ENCODE results near the gene ADCY9.
"Not testable (repeated sequence)": the region's sequence is repeated elsewhere in the genome, so short reads cannot be mapped to it uniquely, and the experiment has no call there.

ADCY9 gene

GRCh38 chr16:4116325-4117249 lies at the start of gene ADCY9:
ADCY9 (minus strand) TSS chr16:4116442; CDS start chr16:4115442, 1,000 bp downstream.
- DNase-seq = peak; percentile 40

- no peak for DNase-seq
Observed at GRCh38 chr16:4160658-4161430, 44.6 kb upstream of the ADCY9 start.

- no peak for DNase-seq
Observed at GRCh38 chr16:4159726-4160125, 43.5 kb upstream of the ADCY9 start.

- DNase-seq = no peak
Observed at GRCh38 chr16:4158143-4159093, 42.2 kb upstream of the ADCY9 start.

- no peak for DNase-seq
Observed at GRCh38 chr16:4157376-4157825, 41.2 kb upstream of the ADCY9 start.

GRCh38 chr16:4156503-4156902 lies 40.3 kb upstream of the ADCY9 start:
- not testable (repeated sequence) for DNase-seq

GRCh38 chr16:4153364-4153763 lies 37.1 kb upstream of the ADCY9 start:
- not testable (repeated sequence) for DNase-seq

- no peak for DNase-seq
Observed at GRCh38 chr16:4152267-4152666, 36.0 kb upstream of the ADCY9 start.

- no peak for DNase-seq
Observed at GRCh38 chr16:4147236-4147635, 31.0 kb upstream of the ADCY9 start.

- no peak for DNase-seq
Observed at GRCh38 chr16:4142268-4142667, 26.0 kb upstream of the ADCY9 start.

- DNase-seq = no peak
Observed at GRCh38 chr16:4141604-4142003, 25.4 kb upstream of the ADCY9 start.

GRCh38 chr16:4140652-4141051 lies 24.4 kb upstream of the ADCY9 start:
- no peak for DNase-seq

- no peak for DNase-seq
Observed at GRCh38 chr16:4139968-4140367, 23.7 kb upstream of the ADCY9 start.

GRCh38 chr16:4138713-4139112 lies 22.5 kb upstream of the ADCY9 start:
- DNase-seq = no peak

- DNase-seq = no peak
Observed at GRCh38 chr16:4137438-4137837, 21.2 kb upstream of the ADCY9 start.

- DNase-seq = no peak
Observed at GRCh38 chr16:4136229-4136813, 20.1 kb upstream of the ADCY9 start.

GRCh38 chr16:4135537-4135936 lies 19.3 kb upstream of the ADCY9 start:
- no peak for DNase-seq

GRCh38 chr16:4133897-4134372 lies 17.7 kb upstream of the ADCY9 start:
- no peak for DNase-seq

- DNase-seq = no peak
Observed at GRCh38 chr16:4131621-4132020, 15.4 kb upstream of the ADCY9 start.

- no peak for DNase-seq
Observed at GRCh38 chr16:4124535-4125294, 8.5 kb upstream of the ADCY9 start.

- DNase-seq = no peak
Observed at GRCh38 chr16:4123616-4124300, 7.5 kb upstream of the ADCY9 start.

Measured in kidney glomerular epithelial cell (primary cell).